ENCODE measurements around the gene SNUPN.
A peak's percentile ranks its signal among the peaks of the same experiment; 100 is the strongest.
"Not testable (repeated sequence)": the region's sequence is repeated elsewhere in the genome, so short reads cannot be mapped to it uniquely, and the experiment has no call there.

Gene SNUPN

DNA sequence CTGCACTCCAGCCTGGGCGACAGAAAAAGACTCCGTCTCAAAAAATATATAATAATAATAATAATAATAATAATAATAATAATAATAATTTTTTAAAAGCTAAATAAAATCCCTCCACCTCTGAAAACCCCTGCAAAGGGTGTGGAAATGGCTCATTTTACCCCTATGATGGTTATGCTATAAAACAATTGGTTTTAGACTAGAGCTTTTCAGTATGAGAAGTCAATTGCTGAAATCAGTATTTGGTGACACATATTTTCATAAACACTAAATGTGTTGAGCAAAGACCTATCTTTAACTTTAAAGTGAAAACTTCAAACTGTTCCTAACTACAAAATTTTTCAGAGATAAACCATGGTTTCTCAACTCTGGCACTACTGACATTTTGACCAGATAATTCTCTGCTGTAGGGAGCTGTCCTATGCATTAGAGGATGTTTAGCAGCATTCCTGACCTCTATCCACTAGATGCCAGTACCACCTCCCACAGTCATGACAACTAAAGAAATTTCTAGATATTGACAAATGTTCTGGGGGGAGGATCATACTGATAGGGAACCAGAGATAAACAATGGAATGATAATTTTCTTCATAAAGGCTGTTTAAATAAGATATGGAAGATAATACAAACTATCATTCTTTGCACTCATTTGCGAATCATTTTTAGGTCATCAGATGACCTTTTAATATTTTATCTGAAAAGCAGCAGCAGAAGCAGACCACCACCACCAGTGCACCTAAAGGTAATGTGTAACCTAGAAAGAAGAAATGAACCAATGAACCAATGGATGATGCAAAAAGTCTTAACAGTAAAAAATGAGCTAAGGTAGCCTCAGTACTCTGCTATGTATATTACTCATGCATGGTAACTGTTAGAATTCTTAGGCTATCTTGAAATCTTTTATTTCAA lies 60.2 kb downstream of the SNUPN start:
- in situ Hi-C loops (cut with MboI; ENCODE audit: low sequenced_read_pairs), result no loop called here
- no peak for DNase-seq (ENCODE audit: low spot score in 2 of 2)
- Histone ChIP-seq H3K4me1 (no peaks in the 10 kb centered on the region), H3K36me3 (replicated peaks) (peaks cover 14% of the 10 kb centered on the region), H3K9me3 (no peaks in the 10 kb centered on the region), H3K27me3 (ENCODE audit: low read depth) (no peaks in the 10 kb centered on the region), H3K4me3 (no peak overlapping the region)

DNA sequence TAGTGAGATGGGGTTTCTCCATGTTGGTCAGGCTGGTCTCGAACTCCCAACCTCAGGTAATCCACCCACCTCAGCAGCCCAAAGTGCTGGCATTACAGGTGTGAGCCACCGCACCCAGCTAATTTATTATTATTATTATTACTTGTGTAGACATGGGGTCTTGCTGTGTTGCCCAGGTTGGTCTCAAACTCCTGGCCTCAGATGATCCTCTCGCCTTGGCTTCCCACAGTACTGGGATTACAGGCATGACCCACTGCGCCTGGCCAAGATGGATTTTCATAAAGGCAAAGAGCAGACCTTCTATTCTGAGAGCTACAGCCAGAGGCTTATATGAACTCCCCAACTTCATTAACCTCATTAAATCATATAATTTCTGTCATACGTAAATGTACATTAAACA lies 63.6 kb downstream of the SNUPN start:
- H3K27me3 ChIP-seq (ENCODE audit: low read depth), result no peaks in the 10 kb centered on the region
- H3K4me1 ChIP-seq, result no peaks in the 10 kb centered on the region
- no peak for DNase-seq (ENCODE audit: low spot score in 2 of 2)
- no peaks in the 10 kb centered on the region for H3K9me3 ChIP-seq
- H3K36me3 ChIP-seq (replicated peaks), result peaks cover 15% of the 10 kb centered on the region
- in situ Hi-C loops (cut with MboI; ENCODE audit: low sequenced_read_pairs), result no loop called here
- no peak overlapping the region for H3K4me3 ChIP-seq

- H3K4me1 ChIP-seq; H3K9me3 ChIP-seq; H3K27me3 ChIP-seq (ENCODE audit: low read depth); in situ Hi-C loops (cut with MboI; ENCODE audit: low sequenced_read_pairs); H3K4me3 ChIP-seq: not testable (repeated sequence)
- H3K36me3 ChIP-seq (replicated peaks), result peaks cover 15% of the 10 kb centered on the region
- peak in 1 of 2 experiments; percentile 51 for DNase-seq (ENCODE audit: low spot score in 2 of 2)
Measured at GRCh38 chr15:75559360-75559759, 66.2 kb downstream of the SNUPN start.

- in situ Hi-C loops (cut with MboI; ENCODE audit: low sequenced_read_pairs); H3K4me3 ChIP-seq; DNase-seq (ENCODE audit: low spot score in 2 of 2); H3K9me3 ChIP-seq; H3K27me3 ChIP-seq (ENCODE audit: low read depth); H3K4me1 ChIP-seq: not testable (repeated sequence)
- peaks cover 15% of the 10 kb centered on the region for H3K36me3 ChIP-seq (replicated peaks)
Measured at GRCh38 chr15:75558955-75559354, 66.6 kb downstream of the SNUPN start.

GRCh38 chr15:75554717-75555116 lies 70.8 kb downstream of the SNUPN start:
- in situ Hi-C loops (cut with MboI; ENCODE audit: low sequenced_read_pairs), result no loop called here
- no peak overlapping the region for H3K4me3 ChIP-seq
- no peaks in the 10 kb centered on the region for H3K9me3 ChIP-seq
- no peaks in the 10 kb centered on the region for H3K36me3 ChIP-seq (replicated peaks)
- no peak for DNase-seq (ENCODE audit: low spot score in 2 of 2)
- no peaks in the 10 kb centered on the region for H3K27me3 ChIP-seq (ENCODE audit: low read depth)
- H3K4me1 ChIP-seq, result no peaks in the 10 kb centered on the region

- Histone ChIP-seq H3K4me3 (no peak overlapping the region), H3K4me1 (no peaks in the 10 kb centered on the region), H3K9me3 (no peaks in the 10 kb centered on the region), H3K27me3 (ENCODE audit: low read depth) (no peaks in the 10 kb centered on the region), H3K36me3 (replicated peaks) (no peaks in the 10 kb centered on the region)
- no peak for DNase-seq (ENCODE audit: low spot score in 2 of 2)
- in situ Hi-C loops (cut with MboI; ENCODE audit: low sequenced_read_pairs), result no loop called here
Measured at GRCh38 chr15:75553659-75554058, 71.9 kb downstream of the SNUPN start.

DNA sequence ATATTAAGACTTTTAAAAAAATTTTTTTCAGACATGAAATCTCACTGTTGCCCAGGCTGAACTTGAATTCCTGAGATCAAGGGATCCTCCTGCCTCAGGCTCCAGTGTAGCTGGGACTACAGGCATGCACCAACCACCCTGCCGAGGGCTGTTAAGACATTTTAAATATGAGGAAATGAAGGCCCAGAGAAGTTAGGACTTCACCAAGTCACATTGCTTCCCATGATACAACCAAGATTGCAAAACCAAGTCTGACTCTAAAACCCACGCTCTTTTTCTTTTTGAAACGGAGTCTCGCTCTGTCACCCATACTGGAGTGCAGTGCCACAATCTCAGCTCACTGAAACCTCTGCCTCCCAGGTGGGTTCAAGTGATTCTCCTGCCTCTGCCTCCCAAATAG lies 74.4 kb downstream of the SNUPN start:
- H3K4me1 ChIP-seq, result no peaks in the 10 kb centered on the region
- DNase-seq (ENCODE audit: low spot score in 2 of 2), result no peak

More for the DNA sequence above, 74.4 kb downstream of the SNUPN start:
- in situ Hi-C loops (cut with MboI; ENCODE audit: low sequenced_read_pairs), result no loop called here
- Histone ChIP-seq H3K27me3 (ENCODE audit: low read depth) (no peaks in the 10 kb centered on the region), H3K36me3 (replicated peaks) (no peaks in the 10 kb centered on the region), H3K4me3 (no peak overlapping the region), H3K9me3 (no peaks in the 10 kb centered on the region)

All from HAP-1 (cell line).